ENCODE data around the gene SLC35F5. TPM values are rescaled to one million over a fixed set of nuclear protein-coding genes. Genes with fewer than 3 reads are reported as not detected.

SLC35F5 gene
- total RNA-seq, 2 experiments from 2014 or later = 51.1 to 56.3 TPM

DNA sequence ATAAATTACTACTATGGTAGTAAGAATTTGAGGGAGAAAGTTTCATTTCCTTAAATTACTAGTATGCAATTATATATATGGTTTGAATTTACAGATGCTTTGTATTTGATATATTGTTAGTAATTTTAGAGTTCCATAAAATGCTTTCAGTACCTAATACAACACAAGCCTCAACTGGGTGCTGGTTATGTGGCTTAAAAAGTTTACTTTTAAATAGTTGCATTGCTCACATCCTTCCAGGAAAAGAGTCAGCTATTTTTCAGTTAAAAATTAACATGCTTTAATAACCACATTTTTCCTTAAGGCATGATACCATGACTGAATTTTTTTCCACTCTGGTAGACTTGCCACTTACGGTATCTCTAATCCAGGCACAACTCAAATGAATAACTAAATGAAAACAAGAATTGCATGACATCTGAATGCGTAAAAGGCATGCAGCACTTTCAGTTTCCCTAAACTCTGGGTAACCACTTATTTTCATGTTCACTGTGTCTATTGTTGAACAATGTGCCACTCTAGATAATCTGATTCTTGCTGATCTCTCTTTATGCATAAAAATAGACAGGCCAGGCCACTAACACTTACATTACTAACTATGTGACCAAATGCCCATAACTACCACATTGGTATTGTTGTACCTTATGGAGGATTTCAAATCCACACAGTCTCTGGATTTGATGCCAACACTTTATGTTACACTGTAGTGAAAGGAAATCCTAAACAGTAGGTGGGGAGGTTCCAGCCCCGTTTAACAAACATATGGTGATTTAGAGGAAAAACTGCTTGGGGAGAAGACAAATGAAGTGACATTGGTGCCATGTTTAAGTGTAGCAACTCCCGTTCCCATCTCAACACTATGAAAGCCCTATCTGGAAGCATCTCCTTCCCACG, 35.5 kb upstream of the SLC35F5 start:
- ChIA-PET CTCF (ENCODE audit: unreplicated experiment) (no interaction called here), POLR2A (no interaction called here)
- no TSS peak for BruUV-seq (replicated peaks)
- DNase-seq (ENCODE audit: low spot score) = peak; percentile 29
- Histone ChIP-seq H3K4me1 (ENCODE audit: insufficient read depth, low read length, poor library complexity, severe bottlenecking) (peaks cover 22% of the 10 kb centered on the region), H3K9me2 (ENCODE audit: insufficient read depth, low read length) (no peaks in the 10 kb centered on the region), H3K79me2 (ENCODE audit: insufficient read depth, low read depth, low read length) (no peaks in the 10 kb centered on the region), H3K4me3 (ENCODE audit: low read depth, low read length, poor library complexity, severe bottlenecking) (peak overlapping the region; percentile 46), H3K9me3 (ENCODE audit: low read length) (no peaks in the 10 kb centered on the region), H4K20me1 (ENCODE audit: insufficient read depth, low read length) (no peaks in the 10 kb centered on the region), H3K4me2 (ENCODE audit: low read length) (peak overlapping the region; percentile 73), H2AFZ (ENCODE audit: low read length) (peak overlapping the region; percentile 92), H3K36me3 (ENCODE audit: insufficient read depth, low read length) (no peaks in the 10 kb centered on the region), H3K27ac (ENCODE audit: low read depth, low read length, poor library complexity, severe bottlenecking) (no peak overlapping the region)
- TF ChIP-seq, protein P1, sequence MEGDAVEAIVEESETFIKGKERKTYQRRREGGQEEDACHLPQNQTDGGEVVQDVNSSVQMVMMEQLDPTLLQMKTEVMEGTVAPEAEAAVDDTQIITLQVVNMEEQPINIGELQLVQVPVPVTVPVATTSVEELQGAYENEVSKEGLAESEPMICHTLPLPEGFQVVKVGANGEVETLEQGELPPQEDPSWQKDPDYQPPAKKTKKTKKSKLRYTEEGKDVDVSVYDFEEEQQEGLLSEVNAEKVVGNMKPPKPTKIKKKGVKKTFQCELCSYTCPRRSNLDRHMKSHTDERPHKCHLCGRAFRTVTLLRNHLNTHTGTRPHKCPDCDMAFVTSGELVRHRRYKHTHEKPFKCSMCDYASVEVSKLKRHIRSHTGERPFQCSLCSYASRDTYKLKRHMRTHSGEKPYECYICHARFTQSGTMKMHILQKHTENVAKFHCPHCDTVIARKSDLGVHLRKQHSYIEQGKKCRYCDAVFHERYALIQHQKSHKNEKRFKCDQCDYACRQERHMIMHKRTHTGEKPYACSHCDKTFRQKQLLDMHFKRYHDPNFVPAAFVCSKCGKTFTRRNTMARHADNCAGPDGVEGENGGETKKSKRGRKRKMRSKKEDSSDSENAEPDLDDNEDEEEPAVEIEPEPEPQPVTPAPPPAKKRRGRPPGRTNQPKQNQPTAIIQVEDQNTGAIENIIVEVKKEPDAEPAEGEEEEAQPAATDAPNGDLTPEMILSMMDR (conservative IDR thresholded peaks at IDR 0.05; ENCODE audit: low read length) = no peak
- TF ChIP-seq EZH2phosphoT487 (IDR thresholded peaks at IDR 0.05; ENCODE audit: borderline replicate concordance, low read depth, low read length) = no peak
- intact Hi-C loops (cut with micrococcal nuclease; ENCODE audit: unreplicated experiment) = no loop called here

DNA sequence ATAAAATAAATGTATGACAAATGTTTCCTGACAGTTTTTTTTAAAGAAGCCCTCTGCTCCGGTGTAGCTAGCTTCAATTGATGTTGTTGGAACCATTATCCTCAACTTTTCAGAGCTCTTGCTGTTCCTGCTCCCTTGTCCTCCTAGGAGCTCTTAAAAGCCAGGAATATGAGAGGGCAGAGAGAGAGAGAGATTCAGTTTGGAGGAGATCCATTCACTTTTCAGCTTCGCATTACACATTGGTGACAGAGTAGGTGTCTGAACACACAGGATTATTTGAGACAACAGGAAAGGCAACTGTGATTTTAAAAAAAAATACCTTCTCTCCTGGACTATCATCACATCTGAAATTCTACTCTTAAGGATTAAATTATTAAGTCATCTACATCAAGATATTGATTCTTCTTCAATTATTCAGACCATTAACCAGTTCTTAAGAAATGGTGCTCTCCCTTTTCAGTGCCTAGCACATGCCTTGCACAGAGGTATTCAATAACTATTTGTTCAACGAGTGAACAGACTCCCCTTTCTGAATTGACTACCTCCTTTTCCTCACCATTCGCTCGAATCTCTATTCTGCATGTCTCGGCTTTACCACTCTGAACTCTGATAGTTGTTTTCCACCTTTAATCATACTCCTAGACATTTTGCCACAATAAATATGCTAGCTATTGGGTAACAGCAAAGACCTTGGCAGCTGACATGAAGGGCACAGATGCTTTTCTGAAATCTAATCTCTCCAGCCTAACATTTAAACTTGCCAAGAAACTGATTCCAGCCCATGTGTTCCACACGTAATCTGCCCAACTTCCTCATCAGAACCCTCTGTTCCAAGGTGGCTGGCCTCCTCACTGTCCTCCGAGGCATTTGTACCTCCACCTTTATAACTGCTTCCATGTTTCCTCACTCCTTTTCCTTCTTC, 28.6 kb upstream of the SLC35F5 start:
- TF ChIP-seq EZH2phosphoT487 (IDR thresholded peaks at IDR 0.05; ENCODE audit: borderline replicate concordance, low read depth, low read length) = no peak
- TF ChIP-seq, protein P1 (conservative IDR thresholded peaks at IDR 0.05; ENCODE audit: low read length) = no peak

More for the DNA sequence above, 28.6 kb upstream of the SLC35F5 start:
- intact Hi-C loops (cut with micrococcal nuclease; ENCODE audit: unreplicated experiment) = no loop called here
- H3K4me2 ChIP-seq (ENCODE audit: low read length) = no peak overlapping the region
- H3K9me3 ChIP-seq (ENCODE audit: low read length) = no peaks in the 10 kb centered on the region
- no peak for DNase-seq (ENCODE audit: low spot score)
- H3K27ac ChIP-seq (ENCODE audit: low read depth, low read length, poor library complexity, severe bottlenecking) = no peak overlapping the region
- no peaks in the 10 kb centered on the region for H3K9me2 ChIP-seq (ENCODE audit: insufficient read depth, low read length)
- no TSS peak for BruUV-seq (replicated peaks)
- CTCF ChIA-PET (ENCODE audit: unreplicated experiment) = no interaction called here
- H3K4me1 ChIP-seq (ENCODE audit: insufficient read depth, low read length, poor library complexity, severe bottlenecking) = peaks cover 6% of the 10 kb centered on the region
- no peaks in the 10 kb centered on the region for H3K36me3 ChIP-seq (ENCODE audit: insufficient read depth, low read length)
- no peak overlapping the region for H2AFZ ChIP-seq (ENCODE audit: low read length)
- H3K4me3 ChIP-seq (ENCODE audit: low read depth, low read length, poor library complexity, severe bottlenecking) = no peak overlapping the region
- no peaks in the 10 kb centered on the region for H4K20me1 ChIP-seq (ENCODE audit: insufficient read depth, low read length)
- POLR2A ChIA-PET = interaction anchor here (0.6 to 1.5 kb wide), 4 partner anchors 9 to 80 kb away, joined by 3 read pairs; no protein-coding TSS in a partner anchor
- no peaks in the 10 kb centered on the region for H3K79me2 ChIP-seq (ENCODE audit: insufficient read depth, low read depth, low read length)
